HG03108 (cell line): Measurements from ENCODE around the gene CPNE5.
"Not testable (repeated sequence)": the region's sequence is repeated elsewhere in the genome, so short reads cannot be mapped to it uniquely, and the experiment has no call there.

ENCODE experiments used
- ATAC-seq: cut with Tn5 transposase; IDR thresholded peaks from one replicate; pipeline ENCODE4 v1.9.1; 2021; ENCODE audit warnings: moderate library complexity; ENCODE audit not compliant: unreplicated experiment

The CPNE5 gene

GRCh38 chr6:36728289-36729160 is 110.7 kb downstream of the CPNE5 start:
- no peak for ATAC-seq

DNA sequence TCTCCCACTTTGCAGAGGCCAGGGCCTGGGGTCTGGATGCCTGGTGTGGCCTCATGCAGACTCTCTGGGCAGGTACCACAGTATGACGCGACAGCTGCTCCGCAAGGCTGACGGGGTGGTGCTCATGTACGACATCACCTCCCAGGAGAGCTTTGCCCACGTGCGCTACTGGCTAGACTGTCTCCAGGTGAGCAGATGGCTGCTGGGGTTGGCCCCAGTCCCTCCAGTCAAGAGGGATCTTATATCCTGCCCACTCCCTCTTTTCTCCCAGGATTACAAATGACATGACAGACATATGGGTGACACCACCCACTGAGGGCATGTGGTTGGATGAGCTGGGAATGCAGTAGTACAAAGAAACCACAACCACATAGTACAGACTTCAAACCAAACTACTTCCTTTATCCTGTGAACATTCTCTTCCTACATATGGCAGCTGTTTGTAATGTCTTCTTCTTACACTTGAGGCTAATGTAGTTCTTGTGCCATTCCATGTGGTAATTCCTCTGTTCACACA is 111.7 kb downstream of the CPNE5 start:
- no peak for ATAC-seq

GRCh38 chr6:36725581-36725980 is 113.7 kb downstream of the CPNE5 start:
- no peak for ATAC-seq

DNA sequence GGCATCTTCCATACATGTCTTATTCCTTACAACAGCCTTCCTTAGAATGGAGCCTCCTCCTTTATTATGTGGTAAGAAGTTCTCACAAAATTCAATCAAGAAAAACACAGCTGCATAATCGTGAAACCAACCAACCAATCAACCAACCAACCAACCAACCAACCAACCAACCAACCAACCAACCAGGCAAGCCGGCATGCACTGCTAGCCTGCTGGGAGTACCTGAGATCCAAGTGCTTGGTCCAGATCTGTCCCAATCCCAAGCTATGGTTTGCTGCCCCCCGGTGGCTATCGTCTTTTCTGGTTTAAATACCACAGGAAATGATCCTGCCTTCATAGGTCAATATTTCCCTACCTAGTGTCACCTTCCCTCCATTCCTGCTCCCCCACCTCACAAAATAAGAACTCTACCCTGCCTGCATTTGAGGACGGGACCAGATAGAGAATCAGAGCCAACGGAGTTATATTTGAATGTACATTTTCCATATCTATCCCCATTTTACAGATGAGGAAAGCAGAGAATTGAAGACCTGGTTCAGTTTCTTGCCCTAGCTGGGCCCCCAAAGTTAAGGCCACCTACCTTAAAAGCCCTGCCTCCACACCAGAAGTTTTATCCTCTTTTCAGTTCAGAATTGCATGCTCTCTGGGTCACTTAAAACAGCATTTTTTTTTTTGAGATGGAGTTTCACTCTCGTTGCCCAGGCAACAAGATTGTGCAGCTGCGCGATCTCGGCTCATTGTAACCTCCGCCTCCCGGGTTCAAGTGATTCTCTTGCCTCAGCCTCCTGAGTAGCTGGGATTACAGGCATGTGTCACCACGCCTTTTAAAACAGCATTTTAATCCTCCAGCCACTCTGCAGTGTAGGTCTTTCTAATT is 114.5 kb downstream of the CPNE5 start:
- no peak for ATAC-seq

DNA sequence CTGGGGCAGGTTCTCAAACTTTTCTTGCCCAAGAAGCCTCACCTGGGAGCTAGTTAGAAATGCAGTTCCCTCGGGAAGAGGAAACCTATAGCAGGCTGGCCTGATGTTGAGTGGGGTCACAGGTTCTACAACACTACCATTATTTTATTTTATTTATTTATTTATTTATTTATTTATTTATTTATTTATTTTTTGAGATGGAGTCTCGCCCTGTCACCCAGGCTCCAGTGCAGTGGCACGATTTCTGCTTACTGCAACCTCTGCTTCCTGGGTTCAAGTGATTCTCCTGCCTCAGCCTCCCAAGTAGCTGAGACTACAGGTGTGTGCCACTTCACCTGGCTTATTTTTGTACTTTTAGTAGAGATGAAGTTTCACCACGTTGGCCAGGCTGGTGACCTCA is 115.3 kb downstream of the CPNE5 start:
- ATAC-seq = not testable (repeated sequence)

- ATAC-seq = no peak
Measured at GRCh38 chr6:36722879-36723278, 116.4 kb downstream of the CPNE5 start.

DNA sequence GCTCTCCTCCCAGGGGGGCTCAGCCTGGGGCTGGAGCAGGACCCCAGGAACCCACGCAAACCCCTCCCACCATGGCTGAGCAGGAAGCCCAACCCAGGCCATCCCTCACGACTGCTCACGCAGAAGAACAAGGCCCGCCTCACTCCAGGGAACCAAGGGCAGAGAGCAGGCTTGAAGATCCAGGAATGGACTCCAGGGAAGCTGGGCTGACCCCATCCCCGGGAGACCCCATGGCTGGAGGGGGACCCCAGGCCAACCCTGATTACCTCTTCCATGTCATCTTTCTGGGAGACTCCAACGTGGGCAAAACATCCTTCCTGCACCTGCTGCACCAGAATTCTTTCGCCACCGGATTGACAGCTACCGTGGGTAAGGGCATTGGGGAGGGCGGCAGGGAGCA is 116.9 kb downstream of the CPNE5 start:
- no peak for ATAC-seq

- no peak for ATAC-seq
Measured at GRCh38 chr6:36721369-36722140, 117.7 kb downstream of the CPNE5 start.

- ATAC-seq = no peak
Measured at GRCh38 chr6:36720251-36721141, 118.7 kb downstream of the CPNE5 start.

- no peak for ATAC-seq
Measured at GRCh38 chr6:36719126-36719525, 120.1 kb downstream of the CPNE5 start.

GRCh38 chr6:36718560-36718959 is 120.7 kb downstream of the CPNE5 start:
- ATAC-seq = no peak

DNA sequence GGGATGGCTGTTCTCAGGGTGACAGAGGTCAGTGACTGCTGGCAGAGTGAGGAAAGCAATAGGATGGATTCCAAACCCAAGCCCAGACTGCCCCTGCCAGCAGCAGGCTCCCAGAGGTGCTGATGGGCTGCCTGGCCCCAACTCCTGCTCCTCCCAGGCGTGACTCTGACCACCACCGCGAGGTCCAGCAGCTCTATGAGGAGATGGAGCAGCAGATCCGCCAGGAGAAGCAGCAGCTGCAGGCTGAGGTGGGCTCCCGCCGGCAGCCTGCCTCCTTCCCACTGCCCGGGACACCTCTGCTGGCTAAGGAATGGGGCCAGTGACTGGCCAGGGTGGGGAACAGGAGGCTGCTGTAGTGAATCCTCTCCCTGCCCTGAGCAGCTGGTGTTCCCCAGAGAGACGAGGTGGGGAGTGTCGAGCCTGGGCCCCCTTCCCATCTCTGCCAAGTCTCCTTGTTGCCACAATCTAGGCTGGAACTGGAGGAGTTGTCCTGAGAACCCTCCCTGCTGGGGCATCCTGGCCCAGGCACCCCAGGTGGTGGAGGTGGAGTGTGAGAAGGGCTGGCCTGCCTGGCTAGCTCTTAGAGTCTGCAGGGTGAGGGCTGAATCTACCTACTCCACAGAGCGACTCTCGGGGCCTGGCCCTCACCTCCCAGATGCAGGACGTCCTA is 121.2 kb downstream of the CPNE5 start:
- no peak for ATAC-seq

DNA sequence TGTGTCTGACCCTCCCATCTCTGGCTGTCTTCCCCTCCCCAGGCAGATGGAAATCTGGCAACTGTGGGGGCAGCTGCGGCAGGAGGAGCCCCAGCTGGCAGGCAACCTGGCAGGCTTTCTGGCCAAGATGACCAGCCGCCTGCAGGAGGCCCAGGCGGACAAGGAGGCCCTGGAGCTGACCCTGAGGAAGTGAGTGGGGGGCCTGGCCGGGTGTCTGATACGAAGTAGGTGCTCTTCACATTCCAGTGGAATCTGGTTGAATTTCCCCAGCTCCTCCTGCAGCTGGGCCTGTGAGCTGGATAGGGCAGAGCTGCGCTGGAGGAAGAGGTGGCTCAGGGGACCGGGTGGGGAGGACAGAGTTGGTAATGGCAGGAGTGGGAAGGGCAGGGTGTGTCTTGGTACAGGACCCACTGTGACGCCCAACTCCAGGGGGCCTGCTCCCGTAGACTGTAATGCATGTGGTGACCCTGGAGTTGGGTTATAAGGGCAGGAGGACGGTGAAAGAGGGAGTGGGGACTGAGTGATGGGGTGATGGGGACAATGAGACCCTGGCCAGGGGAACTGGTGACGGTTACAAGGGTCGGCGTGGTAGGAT is 121.9 kb downstream of the CPNE5 start:
- no peak for ATAC-seq

DNA sequence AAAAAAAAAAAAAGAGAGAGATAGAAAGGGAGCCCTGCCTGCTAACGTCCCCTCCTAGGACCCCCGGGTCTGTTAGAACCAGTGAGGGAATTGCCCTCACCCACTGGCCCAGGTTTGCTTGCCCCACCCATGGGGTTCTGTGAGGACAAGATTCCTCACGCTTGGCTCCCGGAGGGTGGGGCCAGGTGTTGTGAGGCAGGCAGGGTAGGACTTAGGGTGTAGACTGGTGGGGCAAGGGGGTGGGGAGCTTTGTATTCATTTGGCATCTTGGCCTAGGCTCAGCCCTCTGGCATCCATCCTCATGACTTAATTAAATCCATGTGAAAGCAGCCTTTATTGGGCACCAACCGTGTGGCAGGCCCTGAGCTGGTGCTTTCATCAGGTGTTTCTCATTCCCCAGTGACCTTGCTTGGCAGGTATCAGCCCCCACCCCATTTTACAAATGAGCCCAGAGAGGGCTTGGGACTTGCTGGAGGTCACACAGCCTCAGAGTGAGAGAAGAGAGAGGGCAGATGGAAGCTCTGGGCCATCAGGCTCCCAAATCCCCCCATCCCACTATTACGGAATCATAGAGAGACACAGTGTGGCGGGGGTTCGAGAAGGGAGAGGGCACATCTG is 122.7 kb downstream of the CPNE5 start:
- ATAC-seq = no peak

GRCh38 chr6:36715469-36715868 is 123.8 kb downstream of the CPNE5 start:
- no peak for ATAC-seq

DNA sequence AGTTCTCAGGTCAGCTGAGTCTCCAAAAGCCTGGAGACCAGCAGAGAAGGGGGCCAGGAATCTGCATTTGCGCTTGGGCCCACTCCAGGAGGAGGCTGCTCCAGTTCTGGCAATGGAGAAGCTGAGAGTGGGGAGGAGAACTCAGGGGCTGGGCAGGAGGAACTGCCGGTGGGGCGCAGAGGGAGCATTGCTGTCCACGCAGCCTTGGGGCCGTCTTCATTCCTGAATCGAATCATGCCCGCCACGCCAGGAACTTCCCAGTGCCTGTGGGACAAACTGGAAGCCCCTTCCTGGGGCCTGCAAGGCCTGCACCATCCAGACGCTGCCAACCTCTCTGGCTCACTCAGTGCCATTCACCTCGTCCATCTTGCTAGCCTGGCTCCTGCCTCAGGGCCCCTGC is 124.7 kb downstream of the CPNE5 start:
- ATAC-seq = no peak

- ATAC-seq = no peak
Measured at GRCh38 chr6:36713846-36714245, 125.4 kb downstream of the CPNE5 start.

GRCh38 chr6:36712816-36713215 is 126.4 kb downstream of the CPNE5 start:
- ATAC-seq = no peak

DNA sequence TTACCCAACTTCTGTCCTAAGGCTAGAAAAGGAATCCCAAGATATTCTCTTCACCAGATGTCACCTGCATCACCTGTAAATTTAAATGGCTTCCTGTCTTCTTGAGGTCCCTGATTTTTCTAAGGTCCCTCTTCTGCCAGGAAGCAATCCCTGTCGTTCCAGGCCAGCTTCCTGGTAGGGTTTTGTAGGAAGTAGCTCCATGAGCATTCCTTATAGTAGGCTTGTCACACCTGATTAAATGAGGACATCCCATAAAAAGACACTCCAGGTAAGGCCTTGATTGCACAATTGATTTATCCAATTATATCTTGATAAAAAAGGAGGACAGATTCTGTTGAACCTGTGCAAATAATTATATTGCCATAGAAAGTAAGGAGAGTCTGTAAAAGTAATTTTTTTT is 132.9 kb downstream of the CPNE5 start:
- ATAC-seq = no peak
